Neural cell (in vitro differentiated cells): Measurements from ENCODE around the gene PNPLA5. TPM values are rescaled to one million over a fixed set of nuclear protein-coding genes. Genes with fewer than 3 reads are reported as not detected.

Experiments
- H2AFZ ChIP-seq: fragments of 200-600, 300-800 bp; sonication (generic), shearing (Covaris generic); 2 replicates; pipeline ENCODE4 v1.6.0; 2014; ENCODE audit warnings: low read depth, mild to moderate bottlenecking, antibody characterized with exemption, low read length, moderate library complexity
- H3F3A ChIP-seq: fragments of 200-600 bp; shearing (Covaris generic); 2 replicates; pipeline ENCODE4 v1.6.1; 2016; ENCODE audit warnings: mild to moderate bottlenecking, moderate library complexity, mixed read lengths, antibody characterized with exemption, low read length; ENCODE audit not compliant: insufficient read depth, poor library complexity, severe bottlenecking
- H3K27ac ChIP-seq: fragments of 200-600, 300-800 bp; sonication (generic), shearing (Covaris generic); 2 replicates; pipeline ENCODE4 v1.5.1; 2014; ENCODE audit warnings: mild to moderate bottlenecking, low read length, moderate library complexity
- H3K27me3 ChIP-seq: fragments of 300-800, 200-600 bp; sonication (generic), shearing (Covaris generic); 2 replicates; pipeline ENCODE4 v1.6.0; 2014; ENCODE audit warnings: mild to moderate bottlenecking, low read depth, low read length, moderate library complexity; ENCODE audit not compliant: insufficient read depth
- H3K36me3 ChIP-seq: fragments of 300-800, 200-600 bp; sonication (generic), shearing (Covaris generic); 2 replicates; pipeline ENCODE4 v1.5.1; 2014; ENCODE audit warnings: mild to moderate bottlenecking, antibody characterized with exemption, low read length, moderate library complexity; ENCODE audit not compliant: insufficient read depth
- H3K4me2 ChIP-seq: fragments of 300-800, 200-600 bp; sonication (generic), shearing (Covaris generic); 2 replicates; pipeline ENCODE4 v1.6.0; 2014; ENCODE audit warnings: mild to moderate bottlenecking, low read length
- H3K4me3 ChIP-seq: fragments of 300-800, 200-600 bp; sonication (generic), shearing (Covaris generic); 2 replicates; pipeline ENCODE4 v1.5.1; 2014; ENCODE audit warnings: mild to moderate bottlenecking, low read length, moderate library complexity
- H3K79me2 ChIP-seq: fragments of 200-600 bp; shearing (Covaris generic); replicated peaks from 2 replicates; pipeline ENCODE4 v1.6.0; 2014; ENCODE audit warnings: mild to moderate bottlenecking, low read length, moderate library complexity; ENCODE audit not compliant: insufficient read depth
- H3K9ac ChIP-seq: fragments of 300-800, 200-600 bp; sonication (generic), shearing (Covaris generic); 2 replicates; pipeline ENCODE4 v1.6.1; 2016; ENCODE audit warnings: mild to moderate bottlenecking, low read length, mixed read lengths
- H3K9me2 ChIP-seq: fragments of 200-600 bp; shearing (Covaris generic); 2 replicates; pipeline ENCODE4 v1.6.1; 2016; ENCODE audit warnings: mild to moderate bottlenecking, low read length, mixed read lengths; ENCODE audit not compliant: insufficient read depth
- H3K9me3 ChIP-seq: fragments of 200-600, 300-800 bp; sonication (generic), shearing (Covaris generic); 2 replicates; pipeline ENCODE4 v1.6.1; 2016; ENCODE audit warnings: mild to moderate bottlenecking, mixed run types, low read length, moderate library complexity, mixed read lengths
- H4K20me1 ChIP-seq: fragments of 200-600 bp; shearing (Covaris generic); 2 replicates; pipeline ENCODE4 v1.6.1; 2016; ENCODE audit warnings: mild to moderate bottlenecking, mixed run types; ENCODE audit not compliant: insufficient read depth
- CTCF ChIP-seq: fragments of 450-650 bp; IDR thresholded peaks from 2 replicates; pipeline ENCODE4 v1.5.1; 2014; ENCODE audit warnings: antibody characterized with exemption, mild to moderate bottlenecking, moderate library complexity; ENCODE audit not compliant: poor library complexity, severe bottlenecking
- EP300 ChIP-seq: fragments of 450-650 bp; conservative IDR thresholded peaks from 2 replicates; pipeline ENCODE4 v1.6.1; 2014; ENCODE audit warnings: antibody characterized with exemption, mild to moderate bottlenecking, moderate library complexity; ENCODE audit not compliant: poor library complexity, severe bottlenecking
- EZH2 ChIP-seq: fragments of 200-600, 300-800 bp; shearing (Covaris generic), sonication (generic); IDR thresholded peaks from 2 replicates; pipeline ENCODE4 v1.6.1; 2014; ENCODE audit warnings: antibody characterized with exemption, low read length, borderline replicate concordance, mild to moderate bottlenecking; ENCODE audit not compliant: insufficient read depth, poor library complexity, severe bottlenecking
- MXI1 ChIP-seq: fragments of 450-650 bp; conservative IDR thresholded peaks from 2 replicates; pipeline ENCODE4 v1.6.1; 2014; ENCODE audit warnings: antibody characterized with exemption, mild to moderate bottlenecking; ENCODE audit not compliant: poor library complexity, severe bottlenecking
- POLR2AphosphoS5 ChIP-seq: IDR thresholded peaks from 2 replicates; pipeline ENCODE4 v1.6.1; 2012
- RAD21 ChIP-seq: fragments of 450-650 bp; conservative IDR thresholded peaks from 2 replicates; pipeline ENCODE4 v1.6.1; 2014; ENCODE audit warnings: antibody characterized with exemption, mild to moderate bottlenecking, moderate library complexity
- REST ChIP-seq: IDR thresholded peaks from 2 replicates; pipeline ENCODE4 v1.6.1; 2012; ENCODE audit warnings: borderline replicate concordance
- SMC3 ChIP-seq: fragments of 450-650 bp; conservative IDR thresholded peaks from 2 replicates; pipeline ENCODE4 v1.6.1; 2014; ENCODE audit warnings: antibody characterized with exemption, mild to moderate bottlenecking, moderate library complexity; ENCODE audit not compliant: poor library complexity
- TAF1 ChIP-seq: IDR thresholded peaks from 2 replicates; pipeline ENCODE4 v1.6.1; 2012; ENCODE audit warnings: low read depth
- polyA plus RNA-seq: library from polyadenylated mRNA; depleted of rRNA; stranded (reverse); fragments of >200 nt; gene quantifications from 2 replicates; pipeline ENCODE4 v1.2.3, GENCODE V29; 2014

PNPLA5 gene
- polyA plus RNA-seq, 1 donor from 2014 or later = not detected

GRCh38 chr22:43883012-43883661 is 8.7 kb downstream of the PNPLA5 start:
- Histone ChIP-seq H2AFZ (no peak overlapping the region), H3K4me3 (no peak overlapping the region), H4K20me1 (no peaks in the 10 kb centered on the region), H3F3A (no peaks in the 10 kb centered on the region), H3K27me3 (no peaks in the 10 kb centered on the region), H3K9me3 (no peaks in the 10 kb centered on the region), H3K9ac (no peak overlapping the region), H3K79me2 (no peaks in the 10 kb centered on the region), H3K9me2 (no peaks in the 10 kb centered on the region), H3K27ac (no peak overlapping the region), H3K4me2 (no peak overlapping the region), H3K36me3 (no peaks in the 10 kb centered on the region)
- TF ChIP-seq RAD21 (peak; percentile 25), CTCF (peak; percentile 48), SMC3 (no peak)

GRCh38 chr22:43882122-43882767 is 9.6 kb downstream of the PNPLA5 start:
- Histone ChIP-seq H3K27ac (no peak overlapping the region), H3K9me3 (no peaks in the 10 kb centered on the region), H3K9me2 (no peaks in the 10 kb centered on the region), H3K9ac (no peak overlapping the region), H3K79me2 (no peaks in the 10 kb centered on the region), H2AFZ (no peak overlapping the region), H3K36me3 (no peaks in the 10 kb centered on the region), H3K4me3 (no peak overlapping the region), H3K27me3 (no peaks in the 10 kb centered on the region), H4K20me1 (no peaks in the 10 kb centered on the region), H3K4me2 (no peak overlapping the region), H3F3A (no peaks in the 10 kb centered on the region)
- TF ChIP-seq CTCF (no peak), TAF1 (no peak), EZH2 (no peak), RAD21 (no peak), MXI1 (no peak), SMC3 (no peak), POLR2AphosphoS5 (no peak), REST (no peak), EP300 (no peak)
